T-cell (primary cell): ENCODE measurements around the gene APMAP. TPM values are rescaled to one million over a fixed set of nuclear protein-coding genes. Genes with fewer than 3 reads are reported as not detected.

ENCODE experiments used
- ATAC-seq, 4 experiments: fragments of 200-7000 bp in 3 of 4; fragments of 150-1000 bp in 1 of 4; cut with Tn5 transposase; replicated peaks in 1 of 4; 1 replicate in 3 of 4; 2 replicates in 1 of 4; pipeline ENCODE4 v1.10.0; 2021; ENCODE audit warnings: moderate library complexity in 3 of 4, mild to moderate bottlenecking in 2 of 4, moderate number of reproducible peaks in 1 of 4
- CTCF ChIA-PET, 2 donors: fragments of 300-600 bp; sonication (Branson Sonifier 250); formaldehyde crosslinking; loops; one replicate each; lab custom pipeline; 2022; ENCODE audit warnings: antibody characterized with exemption in 2 of 2; lab: Charles Lee
- POLR2A ChIA-PET, 2 donors: fragments of 300-600 bp; sonication (Branson Sonifier 250); formaldehyde crosslinking; loops; one replicate each; lab custom pipeline; 2022; ENCODE audit warnings: antibody characterized with exemption in 2 of 2; lab: Charles Lee
- DNase-seq, 35 experiments: peaks; one replicate each; pipeline versions ENCODE4 v3.0.0 to v3.0.0-alpha.2; 2013 to 2023
- H3K27ac ChIP-seq: one replicate; pipeline ENCODE4 v1.5.1; 2013; ENCODE audit warnings: low read length
- H3K27me3 ChIP-seq, 2 experiments: replicated peaks in 1 of 2; 1 replicate in 1 of 2; 2 replicates in 1 of 2; pipeline versions ENCODE4 v1.6.1 to v1.7.0; 2013; ENCODE audit warnings: low read length in 1 of 2, mixed read lengths in 1 of 2; ENCODE audit not compliant: control insufficient read depth in 2 of 2, insufficient read depth in 2 of 2; ENCODE audit errors: extremely low read depth in 1 of 2
- H3K36me3 ChIP-seq, 2 donors: 1 replicate in 1 of 2; 2 replicates in 1 of 2; pipeline versions ENCODE4 v1.6.1 to v1.7.0; 2013; ENCODE audit warnings: low read length in 1 of 2; ENCODE audit not compliant: control insufficient read depth in 2 of 2, insufficient read depth in 1 of 2; ENCODE audit errors: extremely low read depth in 1 of 2
- H3K4me1 ChIP-seq, 2 experiments: 1 replicate in 1 of 2; 2 replicates in 1 of 2; pipeline versions ENCODE4 v1.6.1 to v1.7.0; 2013; ENCODE audit warnings: low read length in 2 of 2, mixed read lengths in 1 of 2; ENCODE audit not compliant: insufficient read depth in 2 of 2, control insufficient read depth in 1 of 2; ENCODE audit errors: extremely low read depth in 1 of 2
- H3K4me3 ChIP-seq, 2 donors: 1 replicate in 1 of 2; 2 replicates in 1 of 2; pipeline versions ENCODE4 v1.5.1 to v1.7.0; 2013; ENCODE audit warnings: mild to moderate bottlenecking in 2 of 2, low read length in 1 of 2, moderate library complexity in 1 of 2; ENCODE audit not compliant: control insufficient read depth in 1 of 2; ENCODE audit errors: extremely low read depth in 1 of 2
- H3K9me3 ChIP-seq: 2 replicates; pipeline ENCODE4 v1.7.0; 2013
- H3K27ac Mint-ChIP-seq, 2 donors: one replicate each; pipeline ENCODE4 v1.8.0; 2020 to 2021; ENCODE audit warnings: mild to moderate bottlenecking in 2 of 2, mixed read lengths in 2 of 2
- H3K27me3 Mint-ChIP-seq, 2 donors: one replicate each; pipeline ENCODE4 v1.8.0; 2021 to 2022; ENCODE audit warnings: mixed read lengths in 2 of 2
- H3K36me3 Mint-ChIP-seq: one replicate; pipeline ENCODE4 v1.8.0; 2021; ENCODE audit warnings: mixed read lengths
- H3K4me1 Mint-ChIP-seq, 3 donors: one replicate each; pipeline ENCODE4 v1.8.0; 2020 to 2022; ENCODE audit warnings: mixed read lengths in 3 of 3, mild to moderate bottlenecking in 1 of 3
- H3K4me3 Mint-ChIP-seq, 3 donors: one replicate each; pipeline ENCODE4 v1.8.0; 2020 to 2022; ENCODE audit warnings: mild to moderate bottlenecking in 3 of 3, mixed read lengths in 3 of 3, moderate library complexity in 3 of 3
- H3K9me3 Mint-ChIP-seq, 3 donors: one replicate each; pipeline ENCODE4 v1.8.0; 2020 to 2022; ENCODE audit warnings: mixed read lengths in 3 of 3
- WGBS: methylation state at CpG from one replicate; pipeline ENCODE4 v1.1.5; 2013; ENCODE audit warnings: missing lambda C conversion rate; ENCODE audit not compliant: insufficient coverage; 5-methylcytosine and 5-hydroxymethylcytosine counted together
- total RNA-seq, 35 experiments: library from RNA in 6 of 35; stranded (reverse) in 6 of 35; fragments of 120-200 nt in 1 of 35; gene quantifications; one replicate each; pipeline versions ENCODE4 v1.2.1 to v1.2.4 and lab custom pipeline; 2013 to 2026

Gene APMAP
- total RNA-seq, 5 donors from 2014 or later (not counting 1 experiment from before 2014, with no cell fraction given), result 32.2 to 53.0 (median 49.8) TPM

- no peak overlapping the region for H3K27ac ChIP-seq
- ChIA-PET POLR2A (no interaction called here), CTCF (interaction anchor here (0.9 to 1.0 kb wide), 2 partner anchors 56 to 66 kb away, joined by 3 to 6 read pairs; no protein-coding TSS in a partner anchor)
- no peak overlapping the region for H3K4me3 ChIP-seq
- H3K27me3 ChIP-seq, result no peaks in the 10 kb centered on the region
- Mint-ChIP-seq H3K27ac (no peak overlapping the region), H3K4me3 (no peak overlapping the region), H3K4me1 (peaks cover 8 to 21% (median 21%) of the 10 kb centered on the region in 3 donors), H3K9me3 (peaks cover 0 to 4% (median 0%) of the 10 kb centered on the region in 3 donors), H3K27me3 (no peaks in the 10 kb centered on the region), H3K36me3 (peaks cover 13% of the 10 kb centered on the region)
- no peaks in the 10 kb centered on the region for H3K9me3 ChIP-seq
- no peak for ATAC-seq
- DNase-seq, result peak in 1 of 35 experiments; percentile 12
- peaks cover 0 to 5% of the 10 kb centered on the region in 2 donors for H3K36me3 ChIP-seq
- WGBS, result no CpG with 5 or more reads among the region's 3 CpGs
- peaks cover 0 to 14% of the 10 kb centered on the region in 2 experiments for H3K4me1 ChIP-seq
Observed at GRCh38 chr20:24998121-24998520, 5.6 kb upstream of the APMAP start.

GRCh38 chr20:24996449-24997377, 4.2 kb upstream of the APMAP start:
- ChIA-PET POLR2A (interaction anchor here in 1 of 2 donors (0.5 kb wide), 1 partner anchor 176 kb away, joined by 3 read pairs; no protein-coding TSS in a partner anchor), CTCF (interaction anchor here (0.5 to 5.2 kb wide), 7 partner anchors 13 to 132 kb away, joined by 3 to 35 read pairs (median 3); partner anchors contain the start of gene ACSS1 (in 1 of the 2))
- Histone ChIP-seq H3K36me3 (no peaks in the 10 kb centered on the region), H3K9me3 (no peaks in the 10 kb centered on the region), H3K4me3 (no peak overlapping the region), H3K4me1 (peaks cover under 1 to 23% of the 10 kb centered on the region in 2 experiments), H3K27me3 (no peaks in the 10 kb centered on the region), H3K27ac (no peak overlapping the region)
- peaks cover 13 to 30% (median 30%) of the 10 kb centered on the region in 3 donors for H3K4me1 Mint-ChIP-seq
- peak overlapping the region in 1 of 2 donors; percentile 25 for H3K27ac Mint-ChIP-seq
- H3K9me3 Mint-ChIP-seq, result no peaks in the 10 kb centered on the region
- H3K27me3 Mint-ChIP-seq, result no peaks in the 10 kb centered on the region
- no peak for ATAC-seq
- H3K4me3 Mint-ChIP-seq, result no peak overlapping the region
- WGBS, result 78% methylated on average over 4 of the region's 9 CpGs
- peak in 1 of 35 experiments; percentile 13 for DNase-seq
- H3K36me3 Mint-ChIP-seq, result peaks cover 2% of the 10 kb centered on the region

DNA sequence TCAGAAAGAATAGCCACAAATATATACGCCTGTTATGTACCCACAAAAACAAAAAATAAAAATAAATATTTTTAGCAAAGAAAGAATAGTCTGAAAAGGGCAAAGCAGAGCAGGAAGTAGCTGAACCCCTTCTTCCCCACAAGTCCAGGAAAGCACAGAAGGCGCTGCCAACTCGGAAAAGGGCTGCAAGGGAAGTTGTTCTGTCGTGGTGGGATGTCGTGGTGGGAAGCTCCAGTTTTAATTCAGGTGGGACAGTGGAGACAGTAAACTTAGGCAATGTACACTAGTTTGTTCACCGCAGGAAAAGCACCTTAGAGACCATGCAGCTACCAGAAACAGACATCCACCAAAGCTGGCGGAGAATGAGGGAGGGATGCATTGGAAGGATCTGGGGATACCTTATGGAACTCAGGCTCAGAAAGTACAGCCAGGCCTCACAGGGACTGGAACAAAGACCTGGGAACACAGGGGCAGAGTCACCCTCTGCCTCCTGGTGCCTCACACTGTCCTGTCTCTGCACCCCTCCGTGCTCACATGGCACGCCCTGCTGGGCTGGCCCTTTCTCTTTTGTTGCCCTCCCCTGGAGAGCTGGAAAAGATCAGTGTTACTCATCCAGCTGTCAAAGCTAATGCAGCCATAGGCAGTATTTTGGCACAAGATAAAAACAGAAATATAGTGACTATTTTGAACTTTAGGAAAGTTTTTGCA, 3.3 kb upstream of the APMAP start:
- no peak overlapping the region for H3K27ac ChIP-seq
- no peaks in the 10 kb centered on the region for H3K27me3 ChIP-seq
- POLR2A ChIA-PET, result interaction anchor here in 1 of 2 donors (0.9 kb wide), 1 partner anchor 183 kb away, joined by 3 read pairs; no protein-coding TSS in a partner anchor
- Mint-ChIP-seq H3K27ac (peak overlapping the region in 1 of 2 donors; percentile 25), H3K4me3 (no peak overlapping the region), H3K9me3 (no peaks in the 10 kb centered on the region), H3K36me3 (no peaks in the 10 kb centered on the region), H3K4me1 (peaks cover 21 to 39% (median 38%) of the 10 kb centered on the region in 3 donors), H3K27me3 (no peaks in the 10 kb centered on the region)
- ATAC-seq, result no peak
- WGBS, result 78% methylated on average over 2 of the region's 9 CpGs
- peaks cover 5 to 30% of the 10 kb centered on the region in 2 experiments for H3K4me1 ChIP-seq
- no peaks in the 10 kb centered on the region for H3K36me3 ChIP-seq
- H3K9me3 ChIP-seq, result no peaks in the 10 kb centered on the region
- no peak overlapping the region for H3K4me3 ChIP-seq
- CTCF ChIA-PET, result interaction anchor here (0.5 to 5.2 kb wide), 5 partner anchors 12 to 69 kb away, joined by 3 to 35 read pairs (median 9); partner anchors contain the start of gene ACSS1 (in 1 of the 2)
- DNase-seq, result peak in 1 of 35 experiments; percentile 10

GRCh38 chr20:24994470-24995368, 2.2 kb upstream of the APMAP start:
- DNase-seq, result peak; percentile 60 to 91 (median 79)
- POLR2A ChIA-PET, result interaction anchor here in 1 of 2 donors (0.7 kb wide), 1 partner anchor 40 kb away, joined by 7 read pairs; no protein-coding TSS in a partner anchor
- H3K36me3 ChIP-seq, result no peaks in the 10 kb centered on the region
- H3K9me3 Mint-ChIP-seq, result no peaks in the 10 kb centered on the region
- H3K27ac ChIP-seq, result no peak overlapping the region
- no peak overlapping the region for H3K4me3 ChIP-seq
- H3K27me3 ChIP-seq, result no peaks in the 10 kb centered on the region
- peak overlapping the region; percentile 14 to 42 (median 22) for H3K4me3 Mint-ChIP-seq
- no peaks in the 10 kb centered on the region for H3K9me3 ChIP-seq
- no peaks in the 10 kb centered on the region for H3K27me3 Mint-ChIP-seq
- H3K27ac Mint-ChIP-seq, result peak overlapping the region; percentile 65 to 75
- ATAC-seq, result peak; percentile 22 to 44 (median 28)
- peaks cover 31 to 49% (median 49%) of the 10 kb centered on the region in 3 donors for H3K4me1 Mint-ChIP-seq
- no peaks in the 10 kb centered on the region for H3K36me3 Mint-ChIP-seq
- CTCF ChIA-PET, result interaction anchor here (0.6 to 5.2 kb wide), 14 partner anchors 57 to 405 kb away, joined by 3 to 35 read pairs (median 4); partner anchors contain the start of genes ACSS1 (in 2 of the 2) and PYGB (in 1 of the 2)
- H3K4me1 ChIP-seq, result peaks cover 5 to 31% of the 10 kb centered on the region in 2 experiments
- WGBS, result 63% methylated on average over 10 of the region's 20 CpGs

DNA sequence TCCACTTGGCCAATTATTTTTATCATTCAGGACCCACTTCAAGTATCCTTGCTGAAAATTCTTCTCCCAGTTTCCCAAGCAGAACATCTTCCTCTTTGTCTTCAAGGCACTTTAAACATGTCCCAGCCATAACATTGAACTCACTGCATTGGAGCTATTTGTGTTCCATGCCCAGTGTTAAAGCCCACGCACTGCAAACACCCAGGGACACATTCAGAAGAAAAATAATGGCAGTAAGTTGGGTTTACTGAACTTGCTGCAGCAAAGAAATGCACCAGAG, 1.6 kb upstream of the APMAP start:
- Mint-ChIP-seq H3K27ac (peak overlapping the region; percentile 65 to 75), H3K27me3 (no peaks in the 10 kb centered on the region), H3K4me3 (peak overlapping the region; percentile 26 to 36 (median 26)), H3K36me3 (no peaks in the 10 kb centered on the region), H3K9me3 (no peaks in the 10 kb centered on the region), H3K4me1 (peaks cover 33 to 55% (median 55%) of the 10 kb centered on the region in 3 donors)
- peaks cover 5 to 34% of the 10 kb centered on the region in 2 experiments for H3K4me1 ChIP-seq
- H3K9me3 ChIP-seq, result no peaks in the 10 kb centered on the region
- ChIA-PET POLR2A (interaction anchor here in 1 of 2 donors (0.7 kb wide), 1 partner anchor 39 kb away, joined by 7 read pairs; no protein-coding TSS in a partner anchor), CTCF (interaction anchor here (0.7 to 5.2 kb wide), 14 partner anchors 58 to 406 kb away, joined by 3 to 35 read pairs (median 4); partner anchors contain the start of genes ACSS1 (in 2 of the 2) and PYGB (in 1 of the 2))
- DNase-seq (no peak), ATAC-seq (no peak)
- H3K27ac ChIP-seq, result no peak overlapping the region
- no CpG with 5 or more reads among the region's 1 CpG for WGBS
- peaks cover 0 to 3% of the 10 kb centered on the region in 2 donors for H3K36me3 ChIP-seq
- no peaks in the 10 kb centered on the region for H3K27me3 ChIP-seq
- H3K4me3 ChIP-seq, result no peak overlapping the region
